Hypothalamus (tissue), 51 donors: ENCODE data around the gene KDM2A.
A peak's percentile ranks its signal among the peaks of the same experiment; 100 is the strongest.
"Not testable (repeated sequence)": the region's sequence is repeated elsewhere in the genome, so short reads cannot be mapped to it uniquely, and the experiment has no call there.

ENCODE experiments used
- DNase-seq, 51 donors: peaks; one replicate each; lab custom pipeline; 2025; lab: John Stamatoyannopoulos, UW

Gene KDM2A

GRCh38 chr11:67117176-67117575 is 1.9 kb upstream of the KDM2A start:
- DNase-seq, result no peak

- DNase-seq, result peak in 13 of 51 donors; percentile 1 to 43 (median 14)
These were observed 1.3 kb upstream of the KDM2A start for GRCh38 chr11:67117672-67118180.

- peak in 21 of 51 donors; percentile 21 to 72 (median 36) for DNase-seq
These were observed 789 bp upstream of the KDM2A start for GRCh38 chr11:67118181-67118766.

GRCh38 chr11:67119585-67120391 is 725 bp downstream of the KDM2A start:
- peak in 27 of 51 donors; percentile 4 to 69 (median 30) for DNase-seq

GRCh38 chr11:67120456-67120855 is 1.4 kb downstream of the KDM2A start:
- DNase-seq, result no peak

GRCh38 chr11:67120881-67121710 is 2.0 kb downstream of the KDM2A start:
- peak in 8 of 51 donors; percentile 5 to 29 (median 10) for DNase-seq

- DNase-seq, result not testable (repeated sequence)
These were observed 4.7 kb downstream of the KDM2A start for GRCh38 chr11:67123801-67124200.

GRCh38 chr11:67126243-67126642 is 7.2 kb downstream of the KDM2A start:
- not testable (repeated sequence) for DNase-seq

GRCh38 chr11:67126986-67127385 is 7.9 kb downstream of the KDM2A start:
- DNase-seq, result no peak

GRCh38 chr11:67130861-67131260 is 11.8 kb downstream of the KDM2A start:
- DNase-seq, result not testable (repeated sequence)

- no peak for DNase-seq
These were observed 17.1 kb downstream of the KDM2A start for GRCh38 chr11:67136156-67136555.

- no peak for DNase-seq
These were observed 19.9 kb downstream of the KDM2A start for GRCh38 chr11:67138922-67139321.

- DNase-seq, result no peak
These were observed 27.6 kb downstream of the KDM2A start for GRCh38 chr11:67146516-67147226.

- DNase-seq, result no peak
These were observed 34.9 kb downstream of the KDM2A start for GRCh38 chr11:67153971-67154370.

GRCh38 chr11:67154726-67155125 is 35.7 kb downstream of the KDM2A start:
- DNase-seq, result no peak

GRCh38 chr11:67157691-67158090 is 38.6 kb downstream of the KDM2A start:
- no peak for DNase-seq

GRCh38 chr11:67158221-67158620 is 39.2 kb downstream of the KDM2A start:
- no peak for DNase-seq

- no peak for DNase-seq
These were observed 41.0 kb downstream of the KDM2A start for GRCh38 chr11:67160045-67160444.

- DNase-seq, result no peak
These were observed 42.1 kb downstream of the KDM2A start for GRCh38 chr11:67160872-67161783.
